Stomach (tissue), 4 donors: Measurements from ENCODE around the gene GPX6.

Experiments used
- CTCF ChIP-seq, 7 experiments: fragments of 450-650 bp in 4 of 7; fragments of 200-600 bp in 3 of 7; sonication (generic) in 3 of 7; IDR thresholded peaks; one replicate each; pipeline ENCODE4 v1.5.1; 2016 to 2019; ENCODE audit warnings: antibody characterized with exemption in 7 of 7, control low read depth in 2 of 7, mild to moderate bottlenecking in 1 of 7
- POLR2A ChIP-seq, 4 donors: fragments of 450-650 bp; IDR thresholded peaks; one replicate each; pipeline ENCODE4 v1.6.1; 2016; ENCODE audit warnings: antibody characterized with exemption in 4 of 4, control low read depth in 2 of 4, mild to moderate bottlenecking in 1 of 4, moderate library complexity in 1 of 4

DNA sequence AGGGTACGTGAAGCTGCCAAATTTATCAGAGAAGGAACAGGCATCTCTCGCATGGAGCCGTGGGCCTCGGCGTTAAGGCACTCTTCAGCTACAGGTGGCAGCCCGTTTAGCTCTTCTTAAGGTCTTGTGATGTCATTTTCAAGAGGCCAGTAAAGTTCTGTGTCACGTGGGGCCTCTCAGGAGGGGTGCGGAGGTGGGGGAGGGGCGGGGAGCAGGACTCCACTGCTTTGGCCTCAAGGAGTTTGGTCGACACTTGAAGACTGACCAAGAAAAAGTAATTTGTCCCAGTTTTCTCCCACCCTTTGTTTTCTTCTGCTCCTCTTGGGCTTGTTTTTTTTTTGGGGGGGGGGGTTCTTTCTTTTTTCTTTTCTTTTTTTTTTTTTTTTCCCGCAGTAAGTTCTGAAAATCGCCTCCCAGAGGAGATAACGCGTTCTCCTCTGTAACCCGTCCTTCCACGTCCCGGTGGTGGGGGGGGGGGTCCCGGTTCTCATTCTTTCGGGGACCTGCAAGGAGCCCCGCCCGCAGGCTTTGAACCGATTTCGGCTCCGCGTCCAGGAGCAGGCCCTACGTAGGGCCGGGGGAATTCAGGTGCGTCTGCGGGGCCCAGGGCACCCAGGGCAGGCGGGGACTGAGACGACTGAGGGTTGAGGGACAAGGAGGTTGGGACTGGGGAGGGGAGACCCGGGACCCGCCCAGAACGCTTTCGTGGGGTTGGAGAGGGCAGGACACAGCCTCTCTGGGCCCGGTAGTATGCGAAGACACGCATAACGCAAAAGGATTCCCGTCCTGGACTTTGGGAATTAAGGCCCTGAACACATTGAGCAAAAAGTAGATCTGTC lies 26.0 kb downstream of the GPX6 start:
- TF ChIP-seq POLR2A (IDR thresholded peaks at IDR 0.05) (no peak), CTCF (IDR thresholded peaks at IDR 0.05) (no peak)
